IMR-90 (cell line): ENCODE results near the gene EMC9. TPM values are rescaled to one million over a fixed set of nuclear protein-coding genes. Genes with fewer than 3 reads are reported as not detected.
A peak's percentile ranks its signal among the peaks of the same experiment; 100 is the strongest.

Experiments
- ATAC-seq: fragments of 200-7000 bp; cut with Tn5 transposase; 2 replicates; pipeline ENCODE4 v1.9.1; 2020; ENCODE audit warnings: low read depth, mild to moderate bottlenecking, moderate library complexity
- BruUV-seq: library from RNA; stranded (reverse); fragments of 400-500 nt; replicated peaks from 2 replicates; lab custom pipeline; 2021; lab: Mats Ljungman, UMichigan
- CTCF ChIA-PET: fragments of 300-600 bp; formaldehyde crosslinking; extraction: SDS; loops from one replicate; lab custom pipeline; 2021; ENCODE audit warnings: antibody characterized with exemption; lab: Yijun Ruan, JAX
- POLR2A ChIA-PET: fragments of 300-600 bp; sonication (Branson Sonifier 250); formaldehyde crosslinking; loops from one replicate; lab custom pipeline; 2022; ENCODE audit warnings: antibody characterized with exemption; ENCODE audit not compliant: unreplicated experiment; lab: Charles Lee
- DNase-seq: peaks from one replicate; pipeline ENCODE4 v3.0.0; 2013
- H2AFZ ChIP-seq: replicated peaks from 2 replicates; pipeline ENCODE3; 2013; ENCODE audit warnings: low read length, mild to moderate bottlenecking; ENCODE audit not compliant: poor library complexity
- H2AK5ac ChIP-seq: 2 replicates; pipeline ENCODE4 v1.6.1; 2013; ENCODE audit warnings: low read depth, low read length, inconsistent platforms
- H2AK9ac ChIP-seq: replicated peaks from 2 replicates; pipeline ENCODE3; 2013; ENCODE audit warnings: mild to moderate bottlenecking, low read depth, low read length, moderate library complexity; ENCODE audit not compliant: poor library complexity
- H2BK120ac ChIP-seq: 2 replicates; pipeline ENCODE4 v1.6.1; 2013; ENCODE audit warnings: low read depth, low read length, inconsistent platforms
- H2BK15ac ChIP-seq: 3 replicates; pipeline ENCODE4 v1.6.1; 2013; ENCODE audit warnings: low read depth, low read length, inconsistent platforms
- H2BK20ac ChIP-seq: 2 replicates; pipeline ENCODE4 v1.6.1; 2013; ENCODE audit warnings: low read depth, mild to moderate bottlenecking, inconsistent platforms, low read length, moderate library complexity
- H2BK5ac ChIP-seq: 2 replicates; pipeline ENCODE4 v1.6.1; 2013; ENCODE audit warnings: mild to moderate bottlenecking, low read depth, low read length, inconsistent platforms; ENCODE audit not compliant: poor library complexity, severe bottlenecking
- H3K14ac ChIP-seq: replicated peaks from 2 replicates; pipeline ENCODE4 v1.6.1; 2013; ENCODE audit warnings: low read depth, low read length, inconsistent platforms
- H3K18ac ChIP-seq: 2 replicates; pipeline ENCODE4 v1.6.1; 2013; ENCODE audit warnings: low read depth, low read length, control low read depth
- H3K23ac ChIP-seq: 2 replicates; pipeline ENCODE4 v1.6.1; 2013; ENCODE audit warnings: low read depth, low read length, inconsistent platforms
- H3K27ac ChIP-seq: 2 replicates; pipeline ENCODE4 v1.5.1; 2013; ENCODE audit warnings: mild to moderate bottlenecking, control low read depth, low read length; ENCODE audit not compliant: insufficient read depth
- H3K27me3 ChIP-seq: 2 replicates; pipeline ENCODE4 v1.6.1; 2013; ENCODE audit warnings: low read length; ENCODE audit not compliant: control insufficient read depth, insufficient read depth
- H3K36me3 ChIP-seq: 2 replicates; pipeline ENCODE4 v1.6.1; 2013; ENCODE audit warnings: low read length, mixed read lengths; ENCODE audit not compliant: control insufficient read depth, insufficient read depth
- H3K4ac ChIP-seq: 2 replicates; pipeline ENCODE4 v1.6.1; 2013; ENCODE audit warnings: low read depth, low read length, inconsistent platforms
- H3K4me1 ChIP-seq: 2 replicates; pipeline ENCODE4 v1.6.1; 2013; ENCODE audit warnings: low read length, mixed read lengths; ENCODE audit not compliant: control insufficient read depth, insufficient read depth
- H3K4me2 ChIP-seq: 2 replicates; pipeline ENCODE4 v1.6.1; 2013; ENCODE audit warnings: low read depth, mild to moderate bottlenecking, control low read depth, low read length, moderate library complexity
- H3K4me3 ChIP-seq: 2 replicates; pipeline ENCODE4 v1.5.1; 2013; ENCODE audit warnings: low read depth, mild to moderate bottlenecking, control low read depth, low read length, moderate library complexity; ENCODE audit not compliant: insufficient read depth
- H3K56ac ChIP-seq: 2 replicates; pipeline ENCODE4 v1.6.1; 2013; ENCODE audit warnings: low read length, inconsistent platforms; ENCODE audit not compliant: insufficient read depth; ENCODE audit errors: extremely low read depth
- H3K79me1 ChIP-seq, 2 experiments: 2 replicates each; pipeline ENCODE4 v1.6.1; 2013; ENCODE audit warnings: low read length in 2 of 2, inconsistent platforms in 1 of 2, low read depth in 1 of 2
- H3K9ac ChIP-seq: 2 replicates; pipeline ENCODE4 v1.6.1; 2013; ENCODE audit warnings: low read depth, low read length, control low read depth
- H3K9me1 ChIP-seq: 2 replicates; pipeline ENCODE4 v1.6.1; 2013; ENCODE audit warnings: low read length, inconsistent platforms; ENCODE audit not compliant: insufficient read depth
- H3K9me3 ChIP-seq: 2 replicates; pipeline ENCODE4 v1.6.1; 2013; ENCODE audit warnings: low read length; ENCODE audit not compliant: control insufficient read depth, insufficient read depth
- H4K20me1 ChIP-seq: 2 replicates; pipeline ENCODE4 v1.6.1; 2013; ENCODE audit warnings: low read length, inconsistent platforms; ENCODE audit not compliant: insufficient read depth
- H4K5ac ChIP-seq: 2 replicates; pipeline ENCODE4 v1.6.1; 2013; ENCODE audit warnings: mild to moderate bottlenecking, low read depth, low read length, control low read depth
- H4K8ac ChIP-seq, 2 experiments: 2 replicates each; pipeline ENCODE4 v1.6.1; 2013; ENCODE audit warnings: low read depth in 2 of 2, low read length in 2 of 2, control low read depth in 1 of 2, inconsistent platforms in 1 of 2
- H4K91ac ChIP-seq: 2 replicates; pipeline ENCODE4 v1.6.1; 2013; ENCODE audit warnings: low read depth, low read length, inconsistent platforms; ENCODE audit not compliant: insufficient read depth
- BHLHE40 ChIP-seq: fragments of 150-350 bp; IDR thresholded peaks from 2 replicates; pipeline ENCODE4 v1.6.1; 2016; ENCODE audit warnings: mild to moderate bottlenecking, low read depth, low read length
- CHD1 ChIP-seq: IDR thresholded peaks from 2 replicates; pipeline ENCODE4 v1.6.1; 2012; ENCODE audit warnings: low read depth, low read length, improper control_type of control experiment
- FOS ChIP-seq: fragments of 150-350 bp; IDR thresholded peaks from 2 replicates; pipeline ENCODE4 v1.6.1; 2016; ENCODE audit warnings: low read depth, low read length
- MAFK ChIP-seq: IDR thresholded peaks from 2 replicates; pipeline ENCODE4 v1.6.1; 2012; ENCODE audit warnings: low read depth, low read length, improper control_type of control experiment
- MAZ ChIP-seq: IDR thresholded peaks from 2 replicates; pipeline ENCODE4 v1.6.1; 2012; ENCODE audit warnings: low read depth, mild to moderate bottlenecking, low read length, improper control_type of control experiment, moderate library complexity, borderline replicate concordance
- MXI1 ChIP-seq: IDR thresholded peaks from 2 replicates; pipeline ENCODE4 v1.6.1; 2012; ENCODE audit warnings: low read depth, mild to moderate bottlenecking, low read length, moderate library complexity, borderline replicate concordance
- NFE2L2 ChIP-seq: fragments of 150-350 bp; IDR thresholded peaks from 2 replicates; pipeline ENCODE4 v1.6.1; 2016; ENCODE audit warnings: low read depth, mild to moderate bottlenecking, low read length
- POLR2A ChIP-seq: IDR thresholded peaks from 2 replicates; pipeline ENCODE4 v1.6.1; 2012; ENCODE audit warnings: mild to moderate bottlenecking, low read depth, low read length
- RAD21 ChIP-seq: IDR thresholded peaks from 2 replicates; pipeline ENCODE4 v1.6.1; 2012; ENCODE audit warnings: low read length, improper control_type of control experiment
- RCOR1 ChIP-seq: IDR thresholded peaks from 2 replicates; pipeline ENCODE4 v1.6.1; 2012; ENCODE audit warnings: mild to moderate bottlenecking, low read length, improper control_type of control experiment; ENCODE audit not compliant: insufficient replicate concordance
- RFX5 ChIP-seq: IDR thresholded peaks from 2 replicates; pipeline ENCODE4 v1.8.0; 2012; ENCODE audit warnings: low read depth, mild to moderate bottlenecking, low read length, moderate library complexity
- SMC3 ChIP-seq: fragments of 150-350 bp; IDR thresholded peaks from 2 replicates; pipeline ENCODE4 v1.6.1; 2016; ENCODE audit warnings: low read depth, mild to moderate bottlenecking, antibody characterized with exemption, low read length, moderate library complexity
- USF2 ChIP-seq: fragments of 150-350 bp; IDR thresholded peaks from 2 replicates; pipeline ENCODE4 v1.6.1; 2017; ENCODE audit warnings: mild to moderate bottlenecking, antibody characterized with exemption, low read length, low read depth
- WGBS, 2 experiments: methylation state at CpG; one replicate each; pipeline versions ENCODE4 v1.1.5 to v1.1.7; 2013; ENCODE audit warnings: missing lambda C conversion rate in 2 of 2; ENCODE audit not compliant: insufficient read length in 1 of 2; ENCODE audit errors: extremely low coverage in 2 of 2; 5-methylcytosine and 5-hydroxymethylcytosine counted together
- dilution Hi-C: fragments of 300-500 bp; cut with HindIII; formaldehyde crosslinking; loops from one replicate; pipeline ENCODE4 v1.14.3; 2018; ENCODE audit warnings: low sequenced_read_pairs; ENCODE audit not compliant: unreplicated experiment
- in situ Hi-C: fragments of 300-500 bp; cut with MboI; formaldehyde crosslinking; loops from 3 replicates; pipeline ENCODE4 v1.14.3; 2019; ENCODE audit warnings: low sequenced_read_pairs, inconsistent platforms, mixed read lengths
- intact Hi-C: fragments of 100-400 bp; cut with micrococcal nuclease; formaldehyde crosslinking; loops from 2 replicates; pipeline ENCODE4 v1.10.0; 2022
- polyA plus RNA-seq, 3 experiments: library from polyadenylated mRNA; depleted of rRNA; stranded (reverse); fragments of >200 nt; gene quantifications; 2 replicates each; pipeline ENCODE4 v1.2.3, GENCODE V29; 2012; ENCODE audit warnings: low replicate concordance in 1 of 3
- total RNA-seq: library from RNA; depleted of rRNA; stranded (reverse); fragments of >200 nt; gene quantifications from 2 replicates; pipeline ENCODE4 v1.2.3, GENCODE V29; 2012

Gene EMC9
- total and polyA plus RNA-seq, 2 of the 4 experiments (the other 2 are of a cell fraction): 15.1 to 19.2 TPM

- peak overlapping the region; percentile 79 for H2AK9ac ChIP-seq
- ChIA-PET CTCF (interaction anchor here (0.5 to 1.1 kb wide), 2 partner anchors 11 to 1153 kb away, joined by 4 to 5 read pairs; no protein-coding TSS in a partner anchor), POLR2A (interaction anchor here (0.6 kb wide), 1 partner anchor 9 kb away, joined by 3 read pairs; no protein-coding TSS in a partner anchor)
- H3K56ac ChIP-seq: no peak overlapping the region
- no peak overlapping the region for H2BK5ac ChIP-seq
- peak; percentile 81 for ATAC-seq
- H2BK120ac ChIP-seq: no peak overlapping the region
- no peak overlapping the region for H3K4ac ChIP-seq
- in situ Hi-C loops: no loop called here
- intact Hi-C loops: no loop called here
- WGBS, 2 experiments: 91% methylated on average over 6 of the region's 18 CpGs; no CpG with 5 or more reads in 1 of the 2 experiments
- H3K4me2 ChIP-seq: no peak overlapping the region
- BruUV-seq: no TSS peak
- H3K9ac ChIP-seq: no peak overlapping the region
- H3K23ac ChIP-seq: no peak overlapping the region
- DNase-seq: peak; percentile 90
- H2BK20ac ChIP-seq: no peak overlapping the region
- no peak overlapping the region for H3K4me3 ChIP-seq
- H2BK15ac ChIP-seq: no peak overlapping the region
- H3K27me3 ChIP-seq: no peaks in the 10 kb centered on the region
- H4K8ac ChIP-seq: no peak overlapping the region
- TF ChIP-seq MXI1 (no peak), FOS (no peak), USF2 (no peak), NFE2L2 (no peak), RAD21 (no peak), RFX5 (no peak), BHLHE40 (no peak), MAFK (no peak), RCOR1 (no peak), MAZ (no peak), CHD1 (no peak), POLR2A (no peak), SMC3 (no peak)
- H3K36me3 ChIP-seq: peaks cover 74% of the 10 kb centered on the region
- peaks cover 2% of the 10 kb centered on the region; the same call in 1 of the 2 replicates for H3K4me1 ChIP-seq
- H2AK5ac ChIP-seq: 0 out of 2 replicates have a peak overlapping the region, but pooled peaks have one; percentile 3
- no peaks in the 10 kb centered on the region for H3K9me1 ChIP-seq
- peak overlapping the region; percentile 46 for H2AFZ ChIP-seq
- peaks cover 0 to 5% of the 10 kb centered on the region in 2 experiments; a peak in 1 of 4 replicates for H3K79me1 ChIP-seq
- no peak overlapping the region for H3K18ac ChIP-seq
- H3K27ac ChIP-seq: peak overlapping the region; percentile 34; the same call in 1 of the 2 replicates
- H4K5ac ChIP-seq: no peak overlapping the region
- no peak overlapping the region for H3K14ac ChIP-seq
- H4K91ac ChIP-seq: no peak overlapping the region
- H4K20me1 ChIP-seq: no peaks in the 10 kb centered on the region
- dilution Hi-C loops: no loop called here
- H3K9me3 ChIP-seq: no peaks in the 10 kb centered on the region
These were observed 38.8 kb upstream of the EMC9 start for GRCh38 chr14:24179961-24180796.
